Stimulated activated CD4-positive, alpha-beta T cell treated with anti-CD3 and anti-CD28 coated beads, TNF-alpha, amount 100 ng/mL, for 1 hour (primary cell): Measurements from ENCODE around the gene SPOCK3.
"Not testable (repeated sequence)": the region's sequence is repeated elsewhere in the genome, so short reads cannot be mapped to it uniquely, and the experiment has no call there.

Experiments
- DNase-seq, 3 donors: peaks; one replicate each; pipeline ENCODE4 v3.0.0-alpha.2; 2020; ENCODE audit warnings: low read depth in 3 of 3, low spot score in 1 of 3

Gene SPOCK3

GRCh38 chr4:167234316-167234881, at the start of gene SPOCK3:
Gene SPOCK3 (minus strand): TSS chr4:167234494.
- DNase-seq, result no peak

- DNase-seq, result no peak
These were observed 48.0 kb upstream of the SPOCK3 start for GRCh38 chr4:167282171-167282864.

GRCh38 chr4:167281545-167281944, 47.3 kb upstream of the SPOCK3 start:
- DNase-seq, result not testable (repeated sequence)

GRCh38 chr4:167274351-167274750, 40.1 kb upstream of the SPOCK3 start:
- no peak for DNase-seq

- no peak for DNase-seq
These were observed 30.9 kb upstream of the SPOCK3 start for GRCh38 chr4:167265231-167265630.

GRCh38 chr4:167248271-167248670, 14.0 kb upstream of the SPOCK3 start:
- no peak for DNase-seq

GRCh38 chr4:167239627-167240026, 5.3 kb upstream of the SPOCK3 start:
- no peak for DNase-seq

- DNase-seq, result no peak
These were observed 3.9 kb upstream of the SPOCK3 start for GRCh38 chr4:167238226-167238625.

- DNase-seq, result no peak
These were observed 494 bp downstream of the SPOCK3 start for GRCh38 chr4:167233685-167234315.

- no peak for DNase-seq
These were observed 1.2 kb downstream of the SPOCK3 start for GRCh38 chr4:167232805-167233684.

- no peak for DNase-seq
These were observed 3.5 kb downstream of the SPOCK3 start for GRCh38 chr4:167230744-167231143.

GRCh38 chr4:167222099-167222498, 12.2 kb downstream of the SPOCK3 start:
- DNase-seq, result no peak

GRCh38 chr4:167221084-167221483, 13.2 kb downstream of the SPOCK3 start:
- DNase-seq, result no peak

GRCh38 chr4:167218022-167218608, 16.2 kb downstream of the SPOCK3 start:
- DNase-seq, result no peak

- no peak for DNase-seq
These were observed 17.5 kb downstream of the SPOCK3 start for GRCh38 chr4:167216783-167217182.

GRCh38 chr4:167210166-167210565, 24.1 kb downstream of the SPOCK3 start:
- no peak for DNase-seq

- DNase-seq, result no peak
These were observed 37.8 kb downstream of the SPOCK3 start for GRCh38 chr4:167196344-167197012.

- no peak for DNase-seq
These were observed 43.9 kb downstream of the SPOCK3 start for GRCh38 chr4:167190379-167190778.

GRCh38 chr4:167185465-167185864, 48.8 kb downstream of the SPOCK3 start:
- no peak for DNase-seq

- no peak for DNase-seq
These were observed 51.3 kb downstream of the SPOCK3 start for GRCh38 chr4:167183036-167183435.

GRCh38 chr4:167177925-167178324, 56.4 kb downstream of the SPOCK3 start:
- DNase-seq, result no peak
